GM12878 (cell line): ENCODE data around the gene TRIM61. TPM values are rescaled to one million over a fixed set of nuclear protein-coding genes. Genes with fewer than 3 reads are reported as not detected.

Experiments
- ATAC-seq: fragments of 200-7000 bp; cut with Tn5 transposase; 3 replicates; pipeline ENCODE4 v1.9.1; 2020; ENCODE audit warnings: mild to moderate bottlenecking, moderate library complexity
- BruUV-seq: library from RNA; stranded (reverse); fragments of 400-500 nt; replicated peaks from 2 replicates; lab custom pipeline; 2021; lab: Mats Ljungman, UMichigan
- CTCF ChIA-PET: fragments of 300-600 bp; sonication (Branson Sonifier 250); formaldehyde crosslinking; extraction: SDS; loops from one replicate; lab custom pipeline; 2021; ENCODE audit warnings: inconsistent platforms; lab: Yijun Ruan, JAX
- POLR2A ChIA-PET: fragments of 350-600 bp; formaldehyde crosslinking; extraction: SDS; loops from one replicate; lab custom pipeline; 2021; ENCODE audit warnings: inconsistent platforms; lab: Charles Lee
- RAD21 ChIA-PET: fragments of 300-600 bp; sonication (Branson Sonifier 250); formaldehyde crosslinking; loops from one replicate; lab custom pipeline; 2023; ENCODE audit warnings: antibody characterized with exemption; ENCODE audit not compliant: unreplicated experiment; lab: Charles Lee
- SMC1A ChIA-PET: fragments of 300-600 bp; sonication (Branson Sonifier 250); formaldehyde crosslinking; loops from one replicate; lab custom pipeline; 2023; ENCODE audit not compliant: unreplicated experiment, uncharacterized antibody; lab: Charles Lee
- DNase-seq: peaks from one replicate; pipeline ENCODE4 v3.0.0-alpha.2; 2011; ENCODE audit warnings: low read depth, low spot score
- FAIRE-seq: peaks from 3 replicates; lab custom pipeline; 2011; peaks lifted over from hg19 to GRCh38; lab: Jason Lieb, UNC
- H2AFZ ChIP-seq: 2 replicates; pipeline ENCODE4 v1.6.0; 2011; ENCODE audit warnings: low read depth, low read length, control low read depth; ENCODE audit not compliant: control insufficient read depth
- H3K27ac ChIP-seq: 2 replicates; pipeline ENCODE4 v1.5.1; 2011; ENCODE audit warnings: control low read depth; ENCODE audit not compliant: control insufficient read depth, insufficient read depth
- H3K27me3 ChIP-seq, 2 experiments: replicated peaks in 1 of 2; 2 replicates each; pipeline versions ENCODE4 v1.6.0 to v1.6.1; 2011; ENCODE audit warnings: low read length in 1 of 2; ENCODE audit not compliant: control insufficient read depth in 2 of 2, insufficient read depth in 2 of 2
- H3K36me3 ChIP-seq, 2 experiments: 2 replicates each; pipeline ENCODE4 v1.5.1; 2011; ENCODE audit warnings: low read length in 1 of 2; ENCODE audit not compliant: control insufficient read depth in 2 of 2, insufficient read depth in 2 of 2
- H3K4me1 ChIP-seq: 2 replicates; pipeline ENCODE4 v1.6.1; 2011; ENCODE audit warnings: mild to moderate bottlenecking, low read length, moderate library complexity, mixed read lengths; ENCODE audit not compliant: control insufficient read depth, insufficient read depth
- H3K4me2 ChIP-seq: 2 replicates; pipeline ENCODE4 v1.6.0; 2011; ENCODE audit warnings: control low read depth; ENCODE audit not compliant: control insufficient read depth, insufficient read depth
- H3K4me3 ChIP-seq: fragments of 200-600 bp; sonication (generic); 2 replicates; pipeline ENCODE4 v1.5.1; 2016
- H3K79me2 ChIP-seq: 2 replicates; pipeline ENCODE4 v1.6.0; 2011; ENCODE audit warnings: low read length; ENCODE audit not compliant: control insufficient read depth, insufficient read depth
- H3K9ac ChIP-seq: 2 replicates; pipeline ENCODE4 v1.8.0; 2011; ENCODE audit warnings: low read length, control low read depth, mixed read lengths; ENCODE audit not compliant: control insufficient read depth, insufficient read depth
- H3K9me3 ChIP-seq: replicated peaks from 3 replicates; pipeline ENCODE4 v1.5.1; 2011; ENCODE audit warnings: mild to moderate bottlenecking, low read length; ENCODE audit not compliant: control insufficient read depth, insufficient read depth
- H4K20me1 ChIP-seq: 2 replicates; pipeline ENCODE4 v1.6.0; 2011; ENCODE audit not compliant: control insufficient read depth, insufficient read depth
- CBFB ChIP-seq: IDR thresholded peaks from 2 replicates; pipeline ENCODE4 v1.6.1; 2016; ENCODE audit warnings: antibody characterized with exemption, low read depth
- CREM ChIP-seq: IDR thresholded peaks from 2 replicates; pipeline ENCODE4 v1.6.1; 2014; ENCODE audit warnings: antibody characterized with exemption, low read depth
- EED ChIP-seq: sonication (generic); IDR thresholded peaks from 2 replicates; pipeline ENCODE4 v1.6.1; 2016; ENCODE audit warnings: antibody characterized with exemption, low read depth
- ELK1 ChIP-seq: IDR thresholded peaks from 2 replicates; pipeline ENCODE4 v1.6.1; 2012; ENCODE audit warnings: low read depth, low read length, improper control_type of control experiment
- HDAC6 ChIP-seq: fragments of 200-600 bp; sonication (generic); IDR thresholded peaks from one replicate; pipeline ENCODE4 v1.8.0; 2017; ENCODE audit warnings: antibody characterized with exemption; ENCODE audit not compliant: unreplicated experiment
- IRF4 ChIP-seq: IDR thresholded peaks from 2 replicates; pipeline ENCODE4 v1.6.1; 2011; ENCODE audit warnings: low read depth, low read length
- JUND ChIP-seq: IDR thresholded peaks from 2 replicates; pipeline ENCODE4 v1.6.1; 2012; ENCODE audit warnings: low read depth, mild to moderate bottlenecking, low read length, improper control_type of control experiment, moderate library complexity
- MYC ChIP-seq: IDR thresholded peaks from 2 replicates; pipeline ENCODE4 v1.6.1; 2011; ENCODE audit warnings: mild to moderate bottlenecking, low read length, moderate library complexity, inconsistent platforms; ENCODE audit not compliant: insufficient read depth, insufficient replicate concordance, insufficient read length, severe bottlenecking
- POLR2AphosphoS5 ChIP-seq: IDR thresholded peaks from 2 replicates; pipeline ENCODE4 v1.6.1; 2011; ENCODE audit warnings: mild to moderate bottlenecking, low read length, inconsistent platforms
- SREBF2 ChIP-seq: IDR thresholded peaks from 2 replicates; pipeline ENCODE4 v1.6.1; 2012; ENCODE audit warnings: mild to moderate bottlenecking, low read length
- WGBS: methylation state at CpG from one replicate; pipeline ENCODE4 v1.1.6; 2016; ENCODE audit warnings: low lambda C conversion rate; ENCODE audit not compliant: insufficient replicate concordance, insufficient coverage; ENCODE audit errors: missing lambda C conversion rate; 5-methylcytosine and 5-hydroxymethylcytosine counted together
- in situ Hi-C: fragments of 300-500 bp; cut with MboI; formaldehyde crosslinking; loops from 9 replicates; pipeline ENCODE4 v1.14.3; 2018; ENCODE audit warnings: mixed read lengths
- intact Hi-C: fragments of 100-400 bp; cut with micrococcal nuclease; formaldehyde crosslinking; loops from one replicate; pipeline ENCODE4 v1.14.2; 2022; ENCODE audit not compliant: unreplicated experiment
- polyA plus RNA-seq, 11 experiments: library from polyadenylated mRNA; depleted of rRNA in 4 of 11; unstranded in 6 of 11; stranded (reverse) in 5 of 11; fragments of >200 nt; fragmentation: Nextera tagmentation in 4 of 11; fragmentation: Illumina TruSeq in 1 of 11; extraction: Ambion mirVana in 4 of 11; extraction: Trizol in 1 of 11; gene quantifications; 1 replicate in 1 of 11; 2 replicates in 10 of 11; pipeline versions ENCODE4 v1.2.1 to v1.2.3, GENCODE V29; 2011 to 2016; ENCODE audit warnings: inconsistent platforms in 2 of 11, missing spikeins in 2 of 11, low read depth in 1 of 11
- total RNA-seq, 4 experiments: library from RNA; depleted of rRNA in 3 of 4; stranded (reverse); fragments of >200 nt in 3 of 4; fragmentation: Illumina TruSeq in 1 of 4; extraction: Trizol in 1 of 4; gene quantifications; 2 replicates each; pipeline versions ENCODE4 v1.2.1 to v1.2.3, GENCODE V29; 2013 to 2021

Gene TRIM61
- total and polyA plus RNA-seq, 10 of the 15 experiments (the other 5 are each of a cell fraction or from before 2014, with no cell fraction given) = 3.2 to 10.9 (median 5.7) TPM

DNA sequence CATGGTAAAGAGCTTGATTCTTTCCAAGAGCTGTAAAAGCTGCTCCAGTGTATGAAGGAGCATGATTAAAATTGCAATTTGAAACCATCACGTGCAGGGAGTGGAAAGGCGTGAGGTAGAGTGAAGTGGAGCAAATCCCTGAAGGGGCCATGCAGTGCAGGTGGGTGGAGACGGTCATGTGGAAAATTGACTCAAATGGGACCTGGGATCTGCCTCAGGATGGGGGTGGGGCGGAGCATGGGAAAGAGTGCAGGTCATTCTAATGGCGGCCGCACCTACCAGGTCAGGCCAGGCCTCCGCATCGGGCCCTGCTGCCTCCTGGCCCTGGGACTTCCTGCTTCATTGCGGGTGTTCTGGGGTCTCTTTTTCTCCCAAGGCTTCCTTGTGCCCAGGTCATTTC, 29.0 kb upstream of the TRIM61 start:
- intact Hi-C loops (no loop called here), in situ Hi-C loops (no loop called here)
- TF ChIP-seq CBFB = no peak
- no peak for TF ChIP-seq SREBF2
- no peak for TF ChIP-seq HDAC6
- TF ChIP-seq EED = no peak
- no peak for TF ChIP-seq ELK1
- no peak for TF ChIP-seq JUND
- TF ChIP-seq IRF4 = no peak
- no peak for TF ChIP-seq MYC
- TF ChIP-seq CREM = no peak
- TF ChIP-seq POLR2AphosphoS5 = no peak
- DNase-seq = no peak
- Histone ChIP-seq H3K4me3 (no peak overlapping the region), H3K27me3 (peaks cover 0 to 3% of the 10 kb centered on the region in 2 experiments; a peak in 2 of 4 replicates), H3K36me3 (no peaks in the 10 kb centered on the region), H2AFZ (no peak overlapping the region), H3K9ac (no peak overlapping the region), H4K20me1 (no peaks in the 10 kb centered on the region), H3K9me3 (no peaks in the 10 kb centered on the region), H3K27ac (no peak overlapping the region), H3K79me2 (no peaks in the 10 kb centered on the region), H3K4me2 (no peak overlapping the region), H3K4me1 (no peaks in the 10 kb centered on the region)
- no TSS peak for BruUV-seq
- ChIA-PET SMC1A (interaction anchor here (0.6 kb wide), 1 partner anchor 362 kb away, joined by 3 read pairs; no protein-coding TSS in a partner anchor), RAD21 (interaction anchor here (1.0 to 1.3 kb wide), 2 partner anchors 67 to 239 kb away, joined by 3 to 4 read pairs; no protein-coding TSS in a partner anchor), CTCF (no interaction called here), POLR2A (no interaction called here)
- no peak for FAIRE-seq
- 41% methylated on average over 9 of the region's 9 CpGs for whole genome bisulfite sequencing
- ATAC-seq = no peak
